H1 (cell line): ENCODE measurements around the gene GLIS2. TPM values are rescaled to one million over a fixed set of nuclear protein-coding genes. Genes with fewer than 3 reads are reported as not detected.

Source experiments
- CTCF ChIA-PET: fragments of 300-600 bp; sonication (Branson Sonifier 250); formaldehyde crosslinking; loops from one replicate; lab custom pipeline; 2021; ENCODE audit not compliant: partially characterized antibody; lab: Charles Lee
- POLR2A ChIA-PET: fragments of 300-600 bp; sonication (Branson Sonifier 250); formaldehyde crosslinking; loops from one replicate; lab custom pipeline; 2021; ENCODE audit warnings: inconsistent platforms; ENCODE audit not compliant: partially characterized antibody; lab: Charles Lee
- DNase-seq, 2 experiments: peaks; one replicate each; pipeline versions ENCODE4 v3.0.0 to v3.0.0-alpha.2; 2010 to 2022; ENCODE audit warnings: low spot score in 2 of 2, low read depth in 1 of 2, mixed read lengths in 1 of 2
- FAIRE-seq: peaks from 2 replicates; lab custom pipeline; 2011; peaks lifted over from hg19 to GRCh38; lab: Jason Lieb, UNC
- H2AFZ ChIP-seq: 2 replicates; pipeline ENCODE4 v1.8.1; 2012; ENCODE audit warnings: low read length, inconsistent platforms
- H2AK5ac ChIP-seq: 2 replicates; pipeline ENCODE4 v1.6.1; 2013; ENCODE audit warnings: low read depth, low read length
- H2BK120ac ChIP-seq: replicated peaks from 2 replicates; pipeline ENCODE3; 2013; ENCODE audit warnings: low read depth, low read length, inconsistent platforms
- H2BK12ac ChIP-seq: 2 replicates; pipeline ENCODE4 v1.6.1; 2013; ENCODE audit warnings: low read depth, low read length
- H2BK15ac ChIP-seq: 2 replicates; pipeline ENCODE4 v1.6.1; 2013; ENCODE audit warnings: low read length
- H2BK20ac ChIP-seq: 2 replicates; pipeline ENCODE4 v1.6.1; 2013; ENCODE audit warnings: low read length
- H2BK5ac ChIP-seq: 2 replicates; pipeline ENCODE4 v1.6.1; 2013; ENCODE audit warnings: low read depth, low read length
- H3K14ac ChIP-seq: 2 replicates; pipeline ENCODE4 v1.6.1; 2013; ENCODE audit warnings: inconsistent platforms; ENCODE audit not compliant: insufficient read length
- H3K18ac ChIP-seq: 2 replicates; pipeline ENCODE4 v1.6.1; 2013; ENCODE audit warnings: low read length; ENCODE audit errors: extremely low read depth
- H3K23ac ChIP-seq: 2 replicates; pipeline ENCODE4 v1.6.1; 2013; ENCODE audit warnings: inconsistent platforms; ENCODE audit not compliant: insufficient read length
- H3K23me2 ChIP-seq: 2 replicates; pipeline ENCODE4 v1.6.1; 2013; ENCODE audit warnings: low read depth, low read length
- H3K27ac ChIP-seq: 2 replicates; pipeline ENCODE4 v1.6.1; 2011; ENCODE audit warnings: low read depth, low read length, inconsistent platforms
- H3K27me3 ChIP-seq, 4 experiments: replicated peaks in 1 of 4; 1 replicate in 1 of 4; 2 replicates in 3 of 4; pipeline versions ENCODE4 v1.6.1 to v1.8.1; 2011 to 2013; ENCODE audit warnings: low read length in 3 of 4, mild to moderate bottlenecking in 3 of 4, inconsistent platforms in 2 of 4, mixed read lengths in 2 of 4, moderate library complexity in 1 of 4; ENCODE audit not compliant: control insufficient read depth in 3 of 4, insufficient read depth in 3 of 4; ENCODE audit errors: extremely low read depth in 1 of 4
- H3K36me3 ChIP-seq, 4 experiments: 2 replicates each; pipeline versions ENCODE4 v1.6.1 to v1.8.1; 2011 to 2013; ENCODE audit warnings: mild to moderate bottlenecking in 4 of 4, low read length in 3 of 4, moderate library complexity in 2 of 4, control low read depth in 1 of 4, inconsistent platforms in 1 of 4; ENCODE audit not compliant: insufficient read depth in 4 of 4, control insufficient read depth in 2 of 4
- H3K4ac ChIP-seq: replicated peaks from 2 replicates; pipeline ENCODE3; 2013; ENCODE audit warnings: low read length, low read depth, mixed read lengths, inconsistent platforms; ENCODE audit not compliant: insufficient read length
- H3K4me1 ChIP-seq, 4 experiments: replicated peaks in 1 of 4; 1 replicate in 1 of 4; 2 replicates in 3 of 4; pipeline versions ENCODE4 v1.6.1 to v1.8.1; 2011 to 2013; ENCODE audit warnings: low read length in 3 of 4, inconsistent platforms in 2 of 4, mixed read lengths in 1 of 4; ENCODE audit not compliant: insufficient read depth in 4 of 4, control insufficient read depth in 3 of 4
- H3K4me2 ChIP-seq, 2 experiments: 2 replicates each; pipeline versions ENCODE4 v1.6.1 to v1.8.1; 2011 to 2013; ENCODE audit warnings: low read depth in 2 of 2, low read length in 2 of 2, control low read depth in 1 of 2, inconsistent platforms in 1 of 2, mild to moderate bottlenecking in 1 of 2; ENCODE audit not compliant: insufficient read depth in 1 of 2
- H3K4me3 ChIP-seq, 4 experiments: fragments of 200-600, 300-600 bp in 1 of 4; sonication (generic), shearing (Covaris generic), sonication (Bioruptor Twin) in 1 of 4; 2 replicates each; pipeline versions ENCODE4 v1.5.1 to v1.8.1; 2011 to 2016; ENCODE audit warnings: low read length in 4 of 4, low read depth in 3 of 4, control low read depth in 2 of 4, inconsistent platforms in 2 of 4, mild to moderate bottlenecking in 2 of 4, mixed read lengths in 1 of 4, moderate library complexity in 1 of 4; ENCODE audit not compliant: insufficient read depth in 2 of 4; ENCODE audit errors: extremely low read depth in 1 of 4
- H3K56ac ChIP-seq: replicated peaks from 2 replicates; pipeline ENCODE3; 2013; ENCODE audit warnings: low read depth, mild to moderate bottlenecking, mixed read lengths, low read length, inconsistent platforms; ENCODE audit not compliant: insufficient read length
- H3K79me1 ChIP-seq: 2 replicates; pipeline ENCODE4 v1.6.1; 2013; ENCODE audit warnings: low read depth, low read length, control low read depth
- H3K79me2 ChIP-seq, 2 experiments: 2 replicates each; pipeline versions ENCODE4 v1.6.1 to v1.8.1; 2012 to 2013; ENCODE audit warnings: low read length in 2 of 2, mild to moderate bottlenecking in 2 of 2, inconsistent platforms in 1 of 2; ENCODE audit not compliant: insufficient read depth in 2 of 2, control insufficient read depth in 1 of 2
- H3K9ac ChIP-seq, 4 experiments: replicated peaks in 1 of 4; 1 replicate in 1 of 4; 2 replicates in 3 of 4; pipeline versions ENCODE4 v1.6.1 to v1.8.1; 2011 to 2013; ENCODE audit warnings: low read depth in 3 of 4, low read length in 3 of 4, control low read depth in 2 of 4, mild to moderate bottlenecking in 2 of 4, moderate library complexity in 2 of 4, inconsistent platforms in 1 of 4; ENCODE audit errors: extremely low read depth in 1 of 4
- H3K9me3 ChIP-seq, 2 experiments: 2 replicates each; pipeline versions ENCODE4 v1.6.1 to v1.8.1; 2012 to 2013; ENCODE audit warnings: mild to moderate bottlenecking in 2 of 2, moderate library complexity in 2 of 2, control low read depth in 1 of 2, inconsistent platforms in 1 of 2, low read depth in 1 of 2, low read length in 1 of 2, mixed read lengths in 1 of 2; ENCODE audit not compliant: insufficient read depth in 2 of 2
- H4K20me1 ChIP-seq, 2 experiments: replicated peaks in 1 of 2; 2 replicates each; pipeline versions ENCODE3 to v1.8.1; 2011 to 2013; ENCODE audit warnings: inconsistent platforms in 2 of 2, low read length in 2 of 2, mild to moderate bottlenecking in 1 of 2; ENCODE audit not compliant: insufficient read depth in 2 of 2, control insufficient read depth in 1 of 2
- H4K5ac ChIP-seq: 2 replicates; pipeline ENCODE4 v1.6.1; 2013; ENCODE audit warnings: low read length, low read depth, mixed read lengths, inconsistent platforms; ENCODE audit not compliant: insufficient read length
- H4K8ac ChIP-seq: 2 replicates; pipeline ENCODE4 v1.8.0; 2013; ENCODE audit warnings: mild to moderate bottlenecking, moderate library complexity, low read length, inconsistent platforms; ENCODE audit not compliant: insufficient read depth; ENCODE audit errors: extremely low read depth
- H4K91ac ChIP-seq: replicated peaks from 2 replicates; pipeline ENCODE3; 2013; ENCODE audit warnings: low read length, mixed read lengths, inconsistent platforms; ENCODE audit not compliant: insufficient read length
- ATF3 ChIP-seq: IDR thresholded peaks from 2 replicates; pipeline ENCODE4 v1.6.1; 2011; ENCODE audit warnings: low read depth, mild to moderate bottlenecking, low read length; ENCODE audit not compliant: insufficient read depth
- BACH1 ChIP-seq: IDR thresholded peaks from 2 replicates; pipeline ENCODE4 v1.6.1; 2012; ENCODE audit warnings: low read length, improper control_type of control experiment
- CHD2 ChIP-seq: IDR thresholded peaks from 2 replicates; pipeline ENCODE4 v1.6.1; 2012; ENCODE audit warnings: low read length, improper control_type of control experiment
- CREB1 ChIP-seq: IDR thresholded peaks from 2 replicates; pipeline ENCODE4 v1.6.1; 2012; ENCODE audit warnings: inconsistent platforms
- EP300 ChIP-seq, 2 experiments: IDR thresholded peaks; 1 replicate in 1 of 2; 2 replicates in 1 of 2; pipeline ENCODE4 v1.6.1; 2011 to 2012; ENCODE audit warnings: low read depth in 2 of 2, low read length in 2 of 2, mild to moderate bottlenecking in 2 of 2, borderline replicate concordance in 1 of 2, inconsistent platforms in 1 of 2, moderate library complexity in 1 of 2
- POLR2AphosphoS5 ChIP-seq: IDR thresholded peaks from 2 replicates; pipeline ENCODE4 v1.6.1; 2011; ENCODE audit warnings: low read depth, low read length
- RBBP5 ChIP-seq: IDR thresholded peaks from 2 replicates; pipeline ENCODE4 v1.7.1; 2012; ENCODE audit warnings: low read depth, mild to moderate bottlenecking, inconsistent platforms, low read length, moderate library complexity, borderline replicate concordance
- SIX5 ChIP-seq: IDR thresholded peaks from 2 replicates; pipeline ENCODE4 v1.6.1; 2011; ENCODE audit warnings: mild to moderate bottlenecking, low read depth, low read length
- SP1 ChIP-seq: IDR thresholded peaks from 2 replicates; pipeline ENCODE4 v1.6.1; 2011; ENCODE audit warnings: low read depth, low read length
- TAF7 ChIP-seq: optimal IDR thresholded peaks from 2 replicates; pipeline ENCODE3; 2011; ENCODE audit warnings: low read depth, mild to moderate bottlenecking, inconsistent platforms, low read length, moderate library complexity, borderline replicate concordance
- USF2 ChIP-seq: IDR thresholded peaks from 2 replicates; pipeline ENCODE4 v1.6.1; 2011; ENCODE audit warnings: low read length, improper control_type of control experiment
- WGBS, 2 experiments: shearing (Covaris generic) in 1 of 2; methylation state at CpG; one replicate each; pipeline versions ENCODE4 v1.1.6 to v1.1.7; 2013 to 2015; ENCODE audit warnings: low lambda C conversion rate in 2 of 2, mixed read lengths in 2 of 2, inconsistent platforms in 1 of 2, low coverage in 1 of 2, missing lambda C conversion rate in 1 of 2; ENCODE audit not compliant: insufficient replicate concordance in 2 of 2, insufficient coverage in 1 of 2, insufficient read length in 1 of 2; ENCODE audit errors: extremely low coverage in 1 of 2, missing lambda C conversion rate in 1 of 2; 5-methylcytosine and 5-hydroxymethylcytosine counted together
- polyA plus RNA-seq, 7 experiments: library from polyadenylated mRNA; depleted of rRNA in 3 of 7; stranded (reverse) in 5 of 7; unstranded in 2 of 7; fragments of >200 nt in 5 of 7; fragments of 200-250 nt in 2 of 7; gene quantifications; 1 replicate in 5 of 7; 2 replicates in 1 of 7; 4 replicates in 1 of 7; pipeline versions ENCODE4 v1.2.1 to v1.2.3, GENCODE V29; 2011 to 2013; ENCODE audit warnings: missing spikeins in 2 of 7, mixed read lengths in 2 of 7
- total RNA-seq: library from RNA; stranded (reverse); fragmentation: NEBNext Ultra II Directional; extraction: Animal tissue kit (Norgen Biotek cat#: 25700); gene quantifications from 2 replicates; pipeline ENCODE4 v1.2.1, GENCODE V29; 2021

Gene GLIS2
- total and polyA plus RNA-seq, 2 of the 8 experiments (the other 6 are each of a cell fraction or from before 2014, with no cell fraction given), result 4.3 to 17.4 TPM

- peak overlapping the region in 2 of 4 experiments; percentile 14; a peak in 1 of 7 replicates for H3K9ac ChIP-seq
- 0 out of 2 replicates have a peak overlapping the region, but pooled peaks have one; percentile 20 for H2BK15ac ChIP-seq
- 0 out of 2 replicates have a peak overlapping the region, but pooled peaks have one; percentile 99 for H2BK12ac ChIP-seq
- no peak overlapping the region for H3K56ac ChIP-seq
- peak overlapping the region; percentile 87 for H3K18ac ChIP-seq
- H3K23me2 ChIP-seq, result peaks cover 3% of the 10 kb centered on the region
- peaks cover 7 to 23% (median 16%) of the 10 kb centered on the region in 4 experiments for H3K4me1 ChIP-seq
- H4K20me1 ChIP-seq, result peaks cover 0 to 2% of the 10 kb centered on the region in 2 experiments
- peak overlapping the region; percentile 61 to 77 for H3K4me2 ChIP-seq
- DNase-seq (no peak), FAIRE-seq (peak; percentile 42)
- CTCF ChIA-PET, result interaction anchor here (0.7 to 12.0 kb wide), 11 partner anchors 6 to 54 kb away, joined by 3 to 300 read pairs (median 5); partner anchors contain the start of gene GLIS2
- peak overlapping the region; percentile 52 for H4K91ac ChIP-seq
- H4K8ac ChIP-seq, result no peak overlapping the region
- H2AFZ ChIP-seq, result no peak overlapping the region
- POLR2A ChIA-PET, result interaction anchor here (0.9 to 25.6 kb wide), 8 partner anchors 9 to 100 kb away, joined by 3 to 403 read pairs (median 6); partner anchors contain the start of gene TFAP4
- no peaks in the 10 kb centered on the region for H3K79me1 ChIP-seq
- peak overlapping the region; percentile 3; the same call in 1 of the 2 replicates for H3K27ac ChIP-seq
- peak overlapping the region in 3 of 4 experiments; percentile 24 to 50 (median 34); a peak in 3 of 8 replicates for H3K4me3 ChIP-seq
- peak overlapping the region; percentile 59 for H2BK120ac ChIP-seq
- peak overlapping the region; percentile 45; the same call in 1 of the 2 replicates for H2AK5ac ChIP-seq
- 71% methylated on average over 14 of the region's 14 CpGs; no CpG with 5 or more reads in 1 of the 2 experiments for WGBS, 2 experiments
- no peaks in the 10 kb centered on the region for H3K9me3 ChIP-seq
- H2BK20ac ChIP-seq, result 0 out of 2 replicates have a peak overlapping the region, but pooled peaks have one; percentile 86
- peak overlapping the region; percentile 16 for H4K5ac ChIP-seq
- no peak overlapping the region for H3K14ac ChIP-seq
- H3K27me3 ChIP-seq, result no peaks in the 10 kb centered on the region
- H3K36me3 ChIP-seq, result no peaks in the 10 kb centered on the region
- peak overlapping the region; percentile 94 for H2BK5ac ChIP-seq
- H3K23ac ChIP-seq, result no peak overlapping the region
- H3K79me2 ChIP-seq, result no peaks in the 10 kb centered on the region
- no peak overlapping the region for H3K4ac ChIP-seq
- TF ChIP-seq RBBP5, result no peak
- TF ChIP-seq POLR2AphosphoS5, result no peak
- no peak for TF ChIP-seq USF2
- no peak for TF ChIP-seq TAF7
- no peak for TF ChIP-seq SIX5
- no peak for TF ChIP-seq EP300 (IDR thresholded peaks at IDR 0.05; ENCODE audit: borderline replicate concordance in 1 of 2, low read depth in 2 of 2, low read length in 2 of 2)
- no peak for TF ChIP-seq SP1
- TF ChIP-seq BACH1, result no peak
- TF ChIP-seq ATF3, result no peak
- TF ChIP-seq CHD2, result no peak
- no peak for TF ChIP-seq CREB1
These were observed 22.6 kb upstream of the GLIS2 start for GRCh38 chr16:4293181-4293716.
